Ascending aorta (tissue), 2 donors: ENCODE data around the gene DENND5A. TPM values are rescaled to one million over a fixed set of nuclear protein-coding genes. Genes with fewer than 3 reads are reported as not detected.
"Not testable (repeated sequence)": the region's sequence is repeated elsewhere in the genome, so short reads cannot be mapped to it uniquely, and the experiment has no call there.

Experiments
- DNase-seq, 2 donors: peaks; one replicate each; pipeline ENCODE4 v3.0.0-alpha.2; 2019; ENCODE audit warnings: low spot score in 2 of 2
- H3K27ac ChIP-seq, 2 donors: fragments of 200-600 bp; sonication (generic); one replicate each; pipeline ENCODE4 v1.5.1; 2016 to 2017; ENCODE audit warnings: mild to moderate bottlenecking in 1 of 2
- H3K27me3 ChIP-seq: fragments of 200-600 bp; sonication (generic); one replicate; pipeline ENCODE4 v1.5.1; 2017
- H3K36me3 ChIP-seq, 2 donors: fragments of 200-600 bp; sonication (generic); one replicate each; pipeline ENCODE4 v1.5.1; 2016
- H3K4me1 ChIP-seq, 2 donors: fragments of 200-600 bp; sonication (generic); one replicate each; pipeline ENCODE4 v1.5.1; 2016 to 2017; ENCODE audit warnings: mild to moderate bottlenecking in 1 of 2
- H3K4me3 ChIP-seq, 2 donors: fragments of 200-600 bp; sonication (generic); one replicate each; pipeline ENCODE4 v1.5.1; 2016 to 2017; ENCODE audit warnings: mild to moderate bottlenecking in 1 of 2
- H3K9me3 ChIP-seq, 2 donors: fragments of 200-600 bp; sonication (generic); one replicate each; pipeline ENCODE4 v1.5.1; 2016
- CTCF ChIP-seq, 3 experiments: fragments of 200-600 bp in 2 of 3; fragments of 450-650 bp in 1 of 3; sonication (generic) in 2 of 3; IDR thresholded peaks; one replicate each; pipeline ENCODE4 v1.5.1; 2016 to 2019; ENCODE audit warnings: antibody characterized with exemption in 3 of 3, mild to moderate bottlenecking in 1 of 3, moderate library complexity in 1 of 3
- intact Hi-C: fragments of 100-400 bp; cut with DNase I; formaldehyde crosslinking; loops from one replicate; pipeline ENCODE4 v1.15.1; 2023
- total RNA-seq: library from RNA; depleted of rRNA; stranded (reverse); fragments of >200 nt; gene quantifications from one replicate; pipeline ENCODE4 v1.1.0, GENCODE V29; 2016

DENND5A gene
- total RNA-seq, 1 donor from 2014 or later: 111 TPM

DNA sequence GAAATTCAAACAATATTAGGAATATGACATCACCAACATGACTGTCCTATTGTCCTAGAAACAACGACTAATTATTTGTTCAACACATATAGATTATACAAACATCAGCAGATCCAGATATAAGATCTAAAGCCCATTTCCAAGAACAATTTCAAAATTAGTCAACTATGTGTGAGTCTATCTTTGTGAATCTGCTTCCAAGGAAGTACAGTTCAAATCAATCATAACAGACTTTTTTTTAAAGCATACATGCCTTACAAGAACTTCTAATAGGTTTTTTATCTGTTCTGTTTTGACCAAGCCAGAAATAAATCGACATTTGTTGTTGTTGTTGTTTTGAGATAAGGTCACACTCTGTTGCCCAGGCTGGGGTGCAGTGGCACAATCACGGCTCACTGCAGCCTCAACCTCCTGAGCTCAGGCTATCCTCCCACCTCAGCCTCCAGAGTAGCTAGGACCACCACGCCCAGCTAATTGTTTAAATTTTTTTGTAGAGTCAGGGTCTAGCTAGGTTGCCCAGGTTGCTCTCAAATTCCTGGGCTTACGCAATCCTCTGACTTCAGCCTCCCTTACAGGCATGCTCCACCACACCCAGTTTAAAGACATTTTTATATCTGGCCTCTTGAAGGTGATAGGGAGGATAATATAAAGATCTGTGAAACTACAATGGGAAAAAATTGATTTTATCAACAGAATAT lies 54.8 kb downstream of the DENND5A start:
- Histone ChIP-seq H3K9me3 (no peaks in the 10 kb centered on the region), H3K4me1 (peaks cover 0 to 11% of the 10 kb centered on the region in 2 donors), H3K36me3 (no peaks in the 10 kb centered on the region), H3K27ac (no peak overlapping the region), H3K27me3 (no peaks in the 10 kb centered on the region), H3K4me3 (no peak overlapping the region)
- no peak for TF ChIP-seq CTCF (IDR thresholded peaks at IDR 0.05)
- intact Hi-C loops: no loop called here
- DNase-seq: no peak

DNA sequence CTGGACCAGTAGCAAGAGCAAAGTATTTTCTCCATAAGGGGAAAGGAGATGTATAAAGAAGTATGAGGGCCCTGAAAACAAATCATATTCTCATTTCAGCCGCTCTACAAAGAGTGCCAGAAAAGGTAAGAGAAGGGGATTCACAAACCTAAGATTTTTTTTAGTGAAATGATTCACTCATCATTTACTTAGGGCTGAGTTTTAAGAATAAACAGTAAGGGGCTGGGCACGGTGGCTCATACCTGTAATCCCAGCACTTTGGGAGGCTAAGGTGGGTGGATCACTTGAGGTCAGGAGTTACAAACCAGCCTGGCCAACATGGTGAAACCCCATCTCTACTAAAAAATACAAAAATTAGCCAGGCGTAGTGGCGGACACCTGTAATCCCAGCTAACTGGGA lies 55.5 kb downstream of the DENND5A start:
- H3K9me3 ChIP-seq, H3K36me3 ChIP-seq, intact Hi-C loops, H3K27ac ChIP-seq, H3K4me1 ChIP-seq, DNase-seq, H3K27me3 ChIP-seq, H3K4me3 ChIP-seq: not testable (repeated sequence)

DNA sequence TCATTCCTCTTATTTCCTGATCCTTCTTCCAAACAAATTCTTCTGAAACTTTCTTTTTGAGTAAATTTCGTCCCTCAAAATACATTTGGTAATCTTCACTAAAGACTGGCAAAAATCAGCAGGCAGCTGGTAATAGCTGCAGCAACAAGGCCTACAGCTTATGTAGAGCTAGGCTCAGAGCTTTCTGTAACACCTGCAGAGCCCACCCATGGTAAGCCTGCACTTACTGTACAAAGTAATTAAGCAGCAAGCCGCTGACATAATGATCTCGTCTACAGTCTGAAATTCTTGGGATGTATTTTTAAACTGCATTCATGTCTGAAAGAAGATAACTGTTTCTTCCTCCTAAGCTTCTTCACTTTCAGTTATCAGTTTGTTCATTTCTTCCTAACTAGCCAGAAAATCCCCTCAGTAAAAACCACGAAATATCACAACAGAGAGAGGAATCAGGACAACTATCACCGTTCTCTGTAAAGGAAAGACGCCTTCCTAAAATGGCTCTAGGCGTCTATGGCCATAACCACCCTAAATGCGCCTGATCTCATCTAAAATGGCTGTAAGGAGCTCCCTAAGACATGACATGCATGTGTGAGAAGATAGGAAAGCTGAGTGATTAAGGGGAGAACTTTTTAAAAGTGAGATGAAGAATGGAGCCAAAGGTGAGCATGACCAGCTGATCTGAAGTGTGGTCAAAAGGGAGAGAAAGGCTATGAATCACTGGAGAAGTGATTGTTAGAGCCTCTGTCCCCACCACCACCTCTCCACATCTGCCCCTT lies 56.2 kb downstream of the DENND5A start:
- Histone ChIP-seq H3K27me3 (no peaks in the 10 kb centered on the region), H3K4me1 (peaks cover 0 to 6% of the 10 kb centered on the region in 2 donors), H3K9me3 (no peaks in the 10 kb centered on the region), H3K36me3 (peaks cover 0 to 7% of the 10 kb centered on the region in 2 donors), H3K4me3 (no peak overlapping the region), H3K27ac (no peak overlapping the region)
- no peak for DNase-seq
- no peak for TF ChIP-seq CTCF (IDR thresholded peaks at IDR 0.05)
- intact Hi-C loops: no loop called here

- TF ChIP-seq CTCF (IDR thresholded peaks at IDR 0.05): no peak
- H3K36me3 ChIP-seq: peaks cover 5 to 17% of the 10 kb centered on the region in 2 donors
- no peak overlapping the region for H3K4me3 ChIP-seq
- intact Hi-C loops: no loop called here
- no peak for DNase-seq
- H3K4me1 ChIP-seq: peaks cover 0 to 6% of the 10 kb centered on the region in 2 donors
- no peaks in the 10 kb centered on the region for H3K9me3 ChIP-seq
- no peak overlapping the region for H3K27ac ChIP-seq
- no peaks in the 10 kb centered on the region for H3K27me3 ChIP-seq
Measured at GRCh38 chr11:9207229-9207628, 57.9 kb downstream of the DENND5A start.

DNA sequence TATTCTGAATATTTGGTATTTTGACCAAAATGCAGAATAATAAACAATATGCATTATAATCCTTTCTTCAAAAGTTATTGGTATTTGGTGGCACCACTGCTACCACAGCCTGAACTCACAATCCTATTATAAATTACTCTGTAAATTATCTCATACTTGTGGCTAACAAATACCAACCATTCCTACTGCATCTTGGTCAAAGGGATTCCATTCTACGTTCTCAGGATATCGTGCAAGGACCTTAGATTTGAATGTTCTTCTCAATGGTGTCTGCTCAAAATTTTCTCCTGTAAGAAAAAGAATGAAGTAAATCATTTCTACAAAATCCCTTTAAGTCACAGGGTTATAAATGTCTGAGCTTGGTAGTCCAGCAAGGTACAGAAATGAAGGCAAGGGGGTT lies 58.7 kb downstream of the DENND5A start:
- Histone ChIP-seq H3K4me1 (peaks cover 0 to 6% of the 10 kb centered on the region in 2 donors), H3K27ac (no peak overlapping the region), H3K9me3 (no peaks in the 10 kb centered on the region), H3K4me3 (no peak overlapping the region), H3K27me3 (no peaks in the 10 kb centered on the region), H3K36me3 (peaks cover 5 to 17% of the 10 kb centered on the region in 2 donors)
- DNase-seq: no peak
- no peak for TF ChIP-seq CTCF (IDR thresholded peaks at IDR 0.05)
- intact Hi-C loops: no loop called here

DNA sequence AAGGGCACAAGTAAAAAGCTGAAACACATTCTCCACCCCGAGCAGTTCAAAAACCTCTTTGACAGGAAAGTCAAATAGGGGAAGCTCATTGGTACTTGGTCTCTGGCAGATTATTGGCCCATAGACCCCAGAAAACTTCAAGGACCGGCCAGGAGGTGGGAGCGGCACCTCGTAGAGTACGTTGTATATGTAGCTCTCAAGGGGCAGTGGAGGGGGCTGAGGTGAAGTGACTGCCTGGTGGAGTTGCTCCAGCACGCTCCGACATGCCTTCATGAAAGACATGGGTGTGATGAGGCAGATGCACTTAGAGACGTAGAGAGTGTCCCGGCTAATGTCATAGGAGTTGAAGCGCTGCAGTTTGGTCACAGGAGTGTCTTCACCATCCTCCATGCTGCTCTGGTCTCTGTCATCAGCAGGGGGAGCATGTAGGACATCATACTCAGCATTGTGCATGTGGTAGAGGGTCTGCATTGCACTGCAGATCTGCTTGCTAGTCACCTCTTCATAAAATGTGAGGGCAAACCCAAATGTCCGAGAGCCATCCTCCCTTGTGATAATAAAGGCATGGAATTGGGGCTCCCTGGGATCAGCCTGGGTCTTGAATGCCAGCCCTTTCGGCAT lies 61.3 kb downstream of the DENND5A start:
- DNase-seq: no peak
- H3K4me3 ChIP-seq: no peak overlapping the region
- H3K9me3 ChIP-seq: no peaks in the 10 kb centered on the region
- no peak for TF ChIP-seq CTCF (IDR thresholded peaks at IDR 0.05)
- intact Hi-C loops: no loop called here
- H3K27me3 ChIP-seq: no peaks in the 10 kb centered on the region
- H3K4me1 ChIP-seq: peaks cover 0 to 2% of the 10 kb centered on the region in 2 donors
- H3K27ac ChIP-seq: no peak overlapping the region
- peaks cover 5 to 17% of the 10 kb centered on the region in 2 donors for H3K36me3 ChIP-seq
